ENCODE data around the gene TRIM72. TPM values are rescaled to one million over a fixed set of nuclear protein-coding genes. Genes with fewer than 3 reads are reported as not detected.
"Not testable (repeated sequence)": the region's sequence is repeated elsewhere in the genome, so short reads cannot be mapped to it uniquely, and the experiment has no call there.

Gene TRIM72
- total and polyA plus RNA-seq, 5 donors, result 0.03 to 0.31 (median 0.13) TPM; not detected in 1

DNA sequence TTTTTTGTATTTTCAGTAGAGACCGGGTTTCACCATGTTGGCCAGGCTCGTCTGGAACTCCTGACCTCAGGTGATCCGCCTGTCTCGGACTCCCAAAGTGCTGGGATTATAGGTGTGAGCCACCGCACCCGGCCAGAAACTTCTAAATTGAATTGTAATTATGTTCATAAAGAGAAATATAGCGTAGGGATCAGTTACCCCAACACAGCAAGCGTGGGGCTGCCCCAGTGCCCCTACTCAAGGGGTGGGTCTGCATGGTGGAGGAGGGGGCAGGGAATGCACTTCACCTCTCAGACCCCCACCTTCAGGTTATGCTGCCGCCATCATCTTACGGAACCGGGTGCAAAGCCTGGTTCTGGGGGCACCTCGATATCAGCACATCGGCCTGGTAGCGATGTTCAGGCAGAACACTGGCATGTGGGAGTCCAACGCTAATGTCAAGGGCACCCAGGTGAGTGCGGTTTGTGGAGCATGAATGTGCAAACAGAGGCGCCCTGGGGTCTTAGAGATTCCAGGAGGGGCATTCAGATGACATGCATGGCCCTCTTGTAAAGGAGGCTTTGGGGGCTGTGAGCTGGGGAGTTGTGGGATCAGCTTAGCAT, 63.8 kb downstream of the TRIM72 start:
- no peaks in the 10 kb centered on the region for H3K9me3 ChIP-seq (ENCODE audit: control insufficient read depth, low read length)
- intact Hi-C loops (cut with DNase I), result no loop called here
- H3K4me1 ChIP-seq (ENCODE audit: control insufficient read depth, insufficient read depth, low read length), result no peaks in the 10 kb centered on the region
- no peak overlapping the region for H3K4me3 ChIP-seq (ENCODE audit: low read length)
- no peaks in the 10 kb centered on the region for H3K27me3 ChIP-seq (ENCODE audit: control insufficient read depth, insufficient read depth)
- DNase-seq (no peak), ATAC-seq (no peak)
- no peak overlapping the region for H3K27ac ChIP-seq (ENCODE audit: low read length)
- WGBS, result 81% methylated on average over 17 of the region's 17 CpGs

GRCh38 chr16:31278853-31279252, 64.9 kb downstream of the TRIM72 start:
- H3K9me3 ChIP-seq (ENCODE audit: control insufficient read depth, low read length); H3K27ac ChIP-seq (ENCODE audit: low read length); H3K4me3 ChIP-seq (ENCODE audit: low read length); H3K4me1 ChIP-seq (ENCODE audit: control insufficient read depth, insufficient read depth, low read length); intact Hi-C loops (cut with DNase I); H3K27me3 ChIP-seq (ENCODE audit: control insufficient read depth, insufficient read depth); DNase-seq; ATAC-seq: not testable (repeated sequence)
- WGBS, result 75% methylated on average over 4 of the region's 4 CpGs

Other genes starting within 250 kb of the TRIM72 start
- 1 to 10 TPM; 4.1 to 7.4 (median 5.6) TPM for gene HSD3B7, start 228.9 kb upstream of the TRIM72 start, total RNA-seq
- 6.8 TPM for gene HSD3B7, start 228.9 kb upstream of the TRIM72 start, polyA plus RNA-seq
- 1 to 10 TPM; 1.6 to 2.1 (median 1.8) TPM for gene STX1B, start 203.5 kb upstream of the TRIM72 start, total RNA-seq
- 0.66 TPM for gene STX1B, start 203.5 kb upstream of the TRIM72 start, polyA plus RNA-seq
- 10 to 100 TPM; 39.6 to 51.3 (median 45.0) TPM for gene STX4, start 180.6 kb upstream of the TRIM72 start, total RNA-seq
- gene STX4, start 180.6 kb upstream of the TRIM72 start, polyA plus RNA-seq, result 47.3 TPM
- gene ZNF668, start 139.9 kb upstream of the TRIM72 start, total RNA-seq, result 1 to 10 TPM; 4.6 to 6.6 (median 4.9) TPM
- 5.7 TPM for gene ZNF668, start 139.9 kb upstream of the TRIM72 start, polyA plus RNA-seq
- 10 to 100 TPM in 1 of 4 donors, 1 to 10 TPM in 3; 7.8 to 10.3 (median 9.3) TPM for gene ZNF646, start 139.7 kb upstream of the TRIM72 start, total RNA-seq
- 6.4 TPM for gene ZNF646, start 139.7 kb upstream of the TRIM72 start, polyA plus RNA-seq
- gene PRSS53, start 125.2 kb upstream of the TRIM72 start, total RNA-seq, result 1 to 10 TPM in 2 of 4 donors, under 1 TPM in 2; 0.36 to 1.5 (median 0.88) TPM
- gene PRSS53, start 125.2 kb upstream of the TRIM72 start, polyA plus RNA-seq, result 0.79 TPM
- 10 to 100 TPM; 40.8 to 56.0 (median 47.1) TPM for gene VKORC1, start 119.3 kb upstream of the TRIM72 start, total RNA-seq
- 68.0 TPM for gene VKORC1, start 119.3 kb upstream of the TRIM72 start, polyA plus RNA-seq
- gene BCKDK, start 105.7 kb upstream of the TRIM72 start, total RNA-seq, result 10 to 100 TPM; 43.8 to 50.8 (median 48.3) TPM
- 42.2 TPM for gene BCKDK, start 105.7 kb upstream of the TRIM72 start, polyA plus RNA-seq
- gene KAT8, start 96.5 kb upstream of the TRIM72 start, total RNA-seq, result 10 to 100 TPM; 72.3 to 76.4 (median 75.2) TPM
- 77.0 TPM for gene KAT8, start 96.5 kb upstream of the TRIM72 start, polyA plus RNA-seq
- gene PRSS8, start 78.4 kb upstream of the TRIM72 start, total RNA-seq, result under 1 TPM in 2 of 4 donors, not detected in 2; 0.15 to 0.40 TPM
- gene PRSS8, start 78.4 kb upstream of the TRIM72 start, polyA plus RNA-seq, result 0.41 TPM
- 1 to 10 TPM; 1.3 to 2.2 (median 1.8) TPM for gene PRSS36, start 64.1 kb upstream of the TRIM72 start, total RNA-seq
- 1.1 TPM for gene PRSS36, start 64.1 kb upstream of the TRIM72 start, polyA plus RNA-seq
- 100 to 1,000 TPM; 112 to 172 (median 138) TPM for gene FUS, start 34.0 kb upstream of the TRIM72 start, total RNA-seq
- 153 TPM for gene FUS, start 34.0 kb upstream of the TRIM72 start, polyA plus RNA-seq
- gene PYCARD, start 11.4 kb upstream of the TRIM72 start, total RNA-seq, result 10 to 100 TPM in 1 of 4 donors, 1 to 10 TPM in 3; 6.6 to 13.2 (median 8.2) TPM
- 8.0 TPM for gene PYCARD, start 11.4 kb upstream of the TRIM72 start, polyA plus RNA-seq
- not detected for gene PYDC1, start 3.0 kb downstream of the TRIM72 start, total RNA-seq
- 0.23 TPM for gene PYDC1, start 3.0 kb downstream of the TRIM72 start, polyA plus RNA-seq
- 10 to 100 TPM in 2 of 4 donors, 1 to 10 TPM in 2; 7.6 to 13.8 (median 11.0) TPM for gene ITGAM, start 45.9 kb downstream of the TRIM72 start, total RNA-seq
- 3.7 TPM for gene ITGAM, start 45.9 kb downstream of the TRIM72 start, polyA plus RNA-seq
- 1 to 10 TPM; 1.6 to 2.1 (median 1.9) TPM for gene ITGAX, start 141.1 kb downstream of the TRIM72 start, total RNA-seq
- gene ITGAX, start 141.1 kb downstream of the TRIM72 start, polyA plus RNA-seq, result 1.1 TPM
- gene ITGAD, start 179.2 kb downstream of the TRIM72 start, total RNA-seq, result not detected
- not detected for gene ITGAD, start 179.2 kb downstream of the TRIM72 start, polyA plus RNA-seq
- 1,000 to 10,000 TPM in 2 of 4 donors, 100 to 1,000 TPM in 2; 574 to 1,093 (median 918) TPM for gene COX6A2, start 214.2 kb downstream of the TRIM72 start, total RNA-seq
- 4,696 TPM for gene COX6A2, start 214.2 kb downstream of the TRIM72 start, polyA plus RNA-seq
- gene ZNF843, start 228.7 kb downstream of the TRIM72 start, total RNA-seq, result 1 to 10 TPM; 2.1 to 4.2 (median 3.1) TPM
- gene ZNF843, start 228.7 kb downstream of the TRIM72 start, polyA plus RNA-seq, result 1.8 TPM
- gene ARMC5, start 245.4 kb downstream of the TRIM72 start, total RNA-seq, result 1 to 10 TPM; 6.8 to 9.0 (median 7.7) TPM
- gene ARMC5, start 245.4 kb downstream of the TRIM72 start, polyA plus RNA-seq, result 8.5 TPM

All from right cardiac atrium (tissue), 5 donors.